HG02571 (cell line): ENCODE measurements around the gene GNG13.

Experiments
- ATAC-seq: cut with Tn5 transposase; IDR thresholded peaks from one replicate; pipeline ENCODE4 v1.9.1; 2021; ENCODE audit warnings: mild to moderate bottlenecking, moderate library complexity; ENCODE audit not compliant: unreplicated experiment

Gene GNG13

DNA sequence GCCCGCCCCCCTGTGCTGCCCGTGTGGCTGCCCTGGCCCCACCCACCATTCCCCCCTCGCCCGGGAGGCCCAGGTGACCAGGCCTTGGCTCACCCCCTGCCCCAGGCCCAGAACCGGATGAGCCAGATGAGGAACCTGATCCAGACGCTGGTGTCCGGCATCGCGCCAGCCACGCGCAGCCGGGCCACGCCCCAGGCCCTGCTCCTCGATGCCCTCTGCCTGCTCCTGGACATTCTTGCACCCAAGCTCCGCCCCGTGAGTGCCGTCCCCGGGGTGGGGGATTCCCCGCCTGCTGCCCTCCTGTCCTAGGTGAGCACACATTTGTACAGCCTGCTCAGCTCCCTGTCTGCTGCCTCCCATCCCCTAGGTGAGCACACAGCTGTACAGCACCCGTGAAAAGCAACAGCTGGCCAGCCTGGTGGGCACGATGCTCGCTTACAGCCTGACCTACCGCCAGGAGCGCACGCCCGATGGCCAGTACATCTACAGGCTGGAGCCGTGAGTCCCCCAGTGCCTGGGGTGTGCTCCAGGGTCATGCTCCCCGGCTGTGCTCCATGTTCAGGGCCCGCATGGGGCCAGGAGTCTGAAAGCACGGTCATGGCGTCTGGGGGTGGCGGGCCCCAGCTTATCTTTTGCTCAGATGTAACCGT lies 4.8 kb downstream of the GNG13 start:
- ATAC-seq: no peak

- ATAC-seq: no peak
Observed at GRCh38 chr16:794853-795466, 5.6 kb downstream of the GNG13 start.

GRCh38 chr16:794091-794822 lies 6.3 kb downstream of the GNG13 start:
- no peak for ATAC-seq

GRCh38 chr16:793414-793813 lies 7.1 kb downstream of the GNG13 start:
- ATAC-seq: no peak

- no peak for ATAC-seq
Observed at GRCh38 chr16:792221-792995, 8.1 kb downstream of the GNG13 start.

DNA sequence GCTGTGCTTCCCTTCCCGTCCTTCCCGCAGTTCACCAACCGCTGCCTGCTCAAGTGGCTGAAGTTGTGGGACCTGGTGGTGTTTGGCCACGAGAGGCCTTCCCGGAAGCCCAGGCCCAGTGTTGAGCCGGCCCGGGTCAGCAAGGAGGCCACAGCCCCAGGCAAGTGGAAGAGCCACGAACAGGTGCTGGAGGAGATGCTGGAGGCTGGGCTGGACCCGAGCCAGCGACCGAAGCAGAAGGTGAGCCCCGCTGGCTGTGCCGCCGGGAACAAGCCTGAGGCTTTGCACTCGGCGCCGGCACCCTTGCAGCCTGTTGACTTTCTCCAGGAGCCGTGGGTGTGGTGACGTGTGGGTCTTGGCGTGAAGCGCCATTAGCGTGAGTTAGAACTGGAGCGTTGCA lies 9.4 kb downstream of the GNG13 start:
- ATAC-seq: no peak

GRCh38 chr16:790086-790485 lies 10.4 kb downstream of the GNG13 start:
- ATAC-seq: no peak

DNA sequence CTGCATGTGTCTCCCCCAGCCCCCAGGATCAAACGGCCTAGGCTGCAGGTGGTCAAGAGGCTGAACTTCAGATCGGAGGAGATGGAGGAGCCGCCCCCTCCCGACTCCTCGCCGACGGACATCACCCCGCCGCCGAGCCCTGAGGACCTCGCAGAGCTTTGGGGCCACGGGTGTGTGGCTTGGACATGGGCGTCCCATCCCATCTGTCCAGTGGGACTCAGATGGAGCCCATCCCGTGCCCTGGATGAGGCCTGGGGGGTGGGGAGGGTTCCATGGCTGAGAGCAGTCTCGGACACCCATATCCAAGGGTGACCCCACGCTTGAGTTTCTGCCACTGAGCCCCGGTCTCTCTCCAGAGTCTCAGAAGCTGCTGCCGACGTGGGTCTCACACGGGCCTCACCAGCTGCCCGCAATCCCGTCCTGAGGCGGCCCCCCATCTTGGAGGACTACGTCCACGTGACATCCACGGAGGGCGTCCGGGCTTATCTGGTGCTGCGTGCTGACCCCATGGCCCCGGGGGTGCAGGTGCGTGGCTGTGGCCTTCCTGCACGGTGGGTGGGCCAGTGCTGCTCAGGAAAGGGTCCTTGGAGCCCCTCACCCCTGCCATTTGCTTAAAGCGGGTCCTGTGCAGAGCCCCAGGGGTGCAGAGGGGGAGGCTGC lies 11.2 kb downstream of the GNG13 start:
- no peak for ATAC-seq

DNA sequence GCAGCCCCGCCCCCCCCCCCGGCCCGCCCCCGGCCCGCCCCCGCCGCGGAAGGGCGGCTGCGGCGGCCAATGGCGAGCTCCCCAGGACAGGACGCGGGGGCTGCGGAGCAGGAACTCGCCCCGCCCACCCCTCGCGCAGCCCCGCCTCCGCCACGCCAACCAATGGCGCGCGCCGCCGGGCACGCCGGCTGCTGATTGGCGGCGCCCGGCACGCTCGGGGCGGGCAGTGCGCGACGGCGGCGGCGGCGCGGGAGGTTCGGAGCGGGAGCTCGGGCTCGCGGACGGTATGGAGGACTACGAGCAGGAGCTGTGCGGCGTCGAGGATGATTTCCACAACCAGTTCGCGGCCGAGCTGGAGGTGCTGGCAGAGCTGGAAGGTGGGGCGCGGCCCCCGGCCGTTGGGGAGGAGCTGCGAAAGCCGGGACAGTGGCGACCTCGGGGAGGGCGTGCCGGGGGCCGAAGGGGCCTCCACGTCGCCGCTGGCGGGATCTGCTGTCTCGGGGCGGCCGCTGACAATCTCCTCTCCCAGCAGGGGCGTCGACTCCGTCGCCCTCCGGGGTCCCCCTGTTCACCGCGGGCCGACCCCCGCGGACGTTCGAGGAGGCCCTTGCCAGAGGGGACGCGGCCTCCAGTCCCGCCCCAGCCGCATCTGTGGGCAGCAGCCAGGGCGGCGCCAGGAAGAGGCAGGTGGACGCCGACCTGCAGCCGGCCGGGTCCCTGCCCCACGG lies 12.0 kb downstream of the GNG13 start, which contains the start of gene CHTF18:
CHTF18 (plus strand) TSS at position 222 of the 728 bp plus-strand sequence; CDS start at position 287, 65 bp downstream.
- peak; percentile 63 for ATAC-seq

GRCh38 chr16:787978-788398 lies 12.5 kb downstream of the GNG13 start, which contains the start of gene RPUSD1:
RPUSD1 (minus strand) TSS chr16:788381; CDS start chr16:787737, 644 bp downstream.
- ATAC-seq: no peak

GRCh38 chr16:787321-787966 lies 13.1 kb downstream of the GNG13 start:
- no peak for ATAC-seq

DNA sequence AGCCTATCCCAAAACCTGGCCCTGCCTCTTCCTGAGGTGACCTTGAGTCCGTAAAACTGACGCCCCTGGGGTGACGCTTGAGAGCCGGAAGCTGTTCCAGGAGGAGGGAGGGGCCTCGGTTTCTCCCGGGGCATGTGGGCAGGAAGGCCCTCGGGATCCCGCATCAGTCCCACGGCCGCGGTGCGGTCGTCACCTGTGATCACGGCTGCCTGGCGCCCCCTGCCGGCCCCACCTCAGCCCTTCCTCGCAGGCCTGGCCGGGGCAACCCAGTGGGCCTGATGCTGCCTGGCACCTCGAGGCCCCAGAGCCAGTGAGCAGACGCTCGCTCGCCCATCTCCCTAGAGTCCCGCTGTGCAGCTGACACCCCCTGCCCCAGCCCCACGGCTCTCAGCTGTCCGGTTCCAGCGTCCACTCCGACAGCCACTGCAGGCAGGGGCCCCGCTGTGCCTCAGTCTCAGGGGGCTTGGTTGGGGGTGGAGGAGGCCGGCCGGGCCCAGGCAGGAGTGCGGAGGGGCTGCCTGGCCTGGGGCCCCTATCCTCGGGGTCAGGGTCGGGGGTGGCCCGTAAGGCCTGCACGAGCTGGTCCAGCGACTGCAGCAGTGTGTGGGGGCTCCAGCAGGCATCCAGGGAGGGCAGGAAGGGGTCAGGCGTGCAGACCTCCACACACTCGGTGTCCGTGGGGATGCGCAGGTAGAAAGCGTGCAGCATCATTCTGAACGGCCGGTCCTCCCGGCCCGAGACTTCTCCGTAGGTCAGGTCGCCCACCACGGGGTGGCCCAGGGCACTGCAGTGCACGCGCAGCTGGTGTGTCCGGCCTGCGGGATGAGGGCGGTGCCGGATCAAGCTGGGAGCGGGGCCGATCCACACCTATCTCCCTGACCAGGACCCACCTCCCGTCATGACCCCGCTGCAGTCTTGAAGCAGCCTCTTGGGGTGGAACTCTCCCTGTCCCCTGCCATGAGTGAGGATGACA lies 14.7 kb downstream of the GNG13 start:
- ATAC-seq: no peak

DNA sequence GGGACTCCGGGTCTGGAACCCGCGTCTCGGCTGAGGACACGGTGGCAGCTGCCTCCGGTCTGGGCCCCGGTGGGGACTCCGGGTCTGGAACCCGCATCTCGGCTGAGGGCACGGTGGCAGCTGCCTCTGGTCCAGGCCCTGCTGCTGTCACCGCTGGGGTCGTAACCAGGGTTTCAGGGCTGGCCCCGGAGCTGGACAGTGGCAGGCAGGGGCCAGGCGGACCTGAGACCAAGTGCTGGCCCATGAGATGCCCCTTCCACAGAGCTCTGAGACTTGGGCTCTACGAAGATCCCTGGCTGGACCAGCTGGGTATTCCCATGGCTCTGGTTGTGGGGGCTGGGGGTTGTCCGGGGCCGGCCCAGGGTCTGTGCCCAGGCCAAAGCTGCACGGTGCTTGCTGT lies 16.1 kb downstream of the GNG13 start:
- ATAC-seq: no peak

DNA sequence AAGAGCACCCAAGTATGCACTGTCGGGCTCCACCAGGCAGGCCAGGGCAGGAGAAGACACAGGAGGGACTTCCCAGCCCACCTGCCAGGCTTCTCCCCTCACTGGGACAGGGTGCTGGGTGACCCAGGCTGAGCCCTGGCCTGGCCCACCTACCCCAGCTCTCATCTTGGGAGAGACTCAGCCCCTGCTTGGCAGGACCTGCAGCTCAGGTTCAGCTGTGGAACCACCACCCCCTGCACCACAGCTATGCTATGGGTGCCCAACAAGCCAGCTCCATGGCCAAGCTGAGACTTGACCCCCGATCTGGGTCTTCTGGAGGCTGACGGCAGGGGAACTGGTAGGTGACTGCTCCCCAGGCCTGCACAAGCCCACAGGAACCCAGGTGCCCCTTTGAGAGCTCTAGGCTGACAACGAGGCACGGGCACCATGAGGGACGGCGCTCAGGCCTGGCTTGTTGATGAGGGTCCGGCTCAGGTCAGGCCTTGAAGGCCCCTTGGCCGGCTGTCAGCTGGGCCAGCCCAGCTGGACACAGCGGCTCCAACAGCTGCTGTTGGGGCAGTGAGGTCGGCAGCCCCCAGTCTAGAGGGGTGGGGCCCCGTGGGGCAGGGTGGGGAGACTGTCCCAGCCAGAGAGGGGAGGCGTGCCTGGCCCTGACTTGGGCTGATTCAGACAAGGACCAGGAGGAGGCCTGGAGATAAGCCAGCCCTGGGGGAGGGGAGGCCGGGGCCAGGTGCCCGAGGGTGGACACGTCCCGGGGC lies 17.0 kb downstream of the GNG13 start:
- ATAC-seq: no peak

GRCh38 chr16:782766-783403 lies 17.6 kb downstream of the GNG13 start:
- no peak for ATAC-seq

DNA sequence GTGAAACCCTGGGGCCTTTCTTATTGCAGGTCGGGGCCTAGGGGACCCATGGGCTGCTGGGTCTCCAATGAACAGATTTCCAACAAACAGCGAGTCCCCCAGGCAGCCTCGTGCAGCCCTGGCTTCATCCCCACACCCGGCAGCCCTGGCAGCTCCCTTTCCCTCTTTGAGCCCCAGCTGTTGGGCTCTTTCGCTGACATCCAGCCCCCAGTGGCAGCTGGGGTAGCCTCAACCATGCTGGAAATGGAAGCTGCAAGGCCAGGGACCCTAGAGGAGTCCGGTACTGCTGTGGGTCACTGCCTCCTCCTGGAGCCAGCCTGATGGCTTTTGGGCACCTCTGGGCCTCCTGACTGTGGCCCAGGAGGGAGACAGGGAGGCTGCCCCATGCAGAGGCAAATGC lies 18.3 kb downstream of the GNG13 start:
- no peak for ATAC-seq

- no peak for ATAC-seq
Observed at GRCh38 chr16:781346-782010, 19.1 kb downstream of the GNG13 start.
